Muscle layer of colon (tissue), 2 donors: ENCODE data around the gene MSH5.

Source experiments
- H3K27ac ChIP-seq: one replicate; pipeline ENCODE4 v1.7.0; 2013; ENCODE audit warnings: low read depth, mild to moderate bottlenecking, low read length, moderate library complexity
- H3K27me3 ChIP-seq, 2 donors: one replicate each; pipeline ENCODE4 v1.7.0; 2013; ENCODE audit warnings: low read length in 2 of 2, mild to moderate bottlenecking in 2 of 2; ENCODE audit not compliant: insufficient read depth in 2 of 2, control insufficient read depth in 1 of 2
- H3K36me3 ChIP-seq: one replicate; pipeline ENCODE4 v1.7.0; 2013; ENCODE audit warnings: mild to moderate bottlenecking, low read length; ENCODE audit not compliant: insufficient read depth
- H3K4me1 ChIP-seq: one replicate; pipeline ENCODE4 v1.7.0; 2013; ENCODE audit warnings: mild to moderate bottlenecking, low read length; ENCODE audit not compliant: insufficient read depth
- H3K4me3 ChIP-seq, 2 donors: one replicate each; pipeline ENCODE4 v1.7.0; 2013; ENCODE audit warnings: low read length in 2 of 2, low read depth in 1 of 2, mild to moderate bottlenecking in 1 of 2, moderate library complexity in 1 of 2
- H3K9ac ChIP-seq: one replicate; pipeline ENCODE4 v1.7.0; 2013; ENCODE audit warnings: low read length
- H3K9me3 ChIP-seq: one replicate; pipeline ENCODE4 v1.7.0; 2013; ENCODE audit warnings: mild to moderate bottlenecking, low read length
- donor health status: abdominal sarcoma.
- donor health status: Adenocarcinoma of cecum.

MSH5 gene

DNA sequence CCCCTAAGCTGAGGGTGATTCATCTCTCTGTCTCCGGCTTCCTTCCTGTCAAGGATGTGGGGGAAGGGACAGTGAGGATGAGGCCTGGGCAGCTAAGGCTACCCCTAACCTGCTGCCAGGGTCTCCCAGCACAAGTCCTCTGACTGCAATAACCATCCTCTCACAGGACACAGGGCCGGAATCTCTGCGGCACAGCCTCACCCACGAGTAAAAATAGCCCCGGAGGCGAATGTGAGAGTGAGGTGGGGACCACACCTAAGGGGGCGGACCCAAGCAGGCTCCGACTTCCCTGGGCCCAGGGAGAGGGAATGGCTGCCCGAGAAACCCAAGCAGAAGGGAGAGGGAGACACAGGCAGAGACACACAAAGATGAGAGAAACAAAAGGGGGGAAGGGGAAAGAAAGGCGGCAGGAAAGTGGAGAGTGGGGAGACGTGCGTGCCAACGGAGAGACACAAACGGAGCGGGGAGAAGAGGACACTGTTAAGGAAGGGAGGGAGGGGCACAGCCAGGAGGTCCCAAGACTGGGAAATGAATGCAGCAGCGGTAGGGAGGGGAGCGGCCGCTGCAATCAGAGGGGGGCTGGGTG is 4.9 kb upstream of the MSH5 start:
- peaks cover 28% of the 10 kb centered on the region for H3K36me3 ChIP-seq
- no peaks in the 10 kb centered on the region for H3K9me3 ChIP-seq
- peak overlapping the region; percentile 83 to 95 for H3K4me3 ChIP-seq
- peaks cover 38% of the 10 kb centered on the region for H3K4me1 ChIP-seq
- H3K27ac ChIP-seq, result peak overlapping the region; percentile 92
- H3K27me3 ChIP-seq, result no peaks in the 10 kb centered on the region
- peak overlapping the region; percentile 98 for H3K9ac ChIP-seq

DNA sequence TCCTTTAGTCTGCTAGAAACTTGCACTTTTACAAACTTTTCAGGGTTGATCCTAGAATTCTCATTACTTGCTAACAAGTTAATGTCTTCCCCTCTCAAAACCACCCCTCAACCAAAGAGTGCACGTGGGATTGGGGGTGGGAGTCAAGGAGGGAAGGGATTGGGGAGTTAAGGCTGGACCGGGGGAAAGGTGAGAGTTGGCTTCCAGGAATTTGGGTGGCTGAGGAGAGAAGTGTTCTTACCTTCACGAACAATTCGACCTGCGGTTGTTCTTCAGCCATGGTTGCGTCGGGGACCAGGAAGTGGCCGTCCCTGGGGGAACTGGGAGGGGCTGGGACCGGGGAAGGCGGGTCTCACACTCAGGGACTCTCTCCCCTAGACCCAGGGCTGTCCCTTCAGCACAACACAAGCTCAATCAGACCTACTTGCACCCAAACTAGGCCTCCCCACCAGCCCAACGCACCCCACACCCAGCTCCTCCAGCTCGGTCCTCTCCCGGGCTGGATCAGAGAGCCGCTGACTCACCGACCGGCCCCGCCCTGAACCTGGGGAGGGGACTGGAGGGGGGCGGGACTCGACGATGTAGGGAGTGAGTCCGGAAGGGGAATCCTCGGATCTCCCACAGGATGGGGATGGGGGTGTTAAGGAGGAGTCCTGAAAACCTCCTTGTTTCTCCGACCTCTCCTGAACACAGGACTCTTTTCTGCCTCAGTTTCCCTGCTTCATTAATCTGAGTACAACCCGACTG is 3.6 kb upstream of the MSH5 start, which contains the start of gene CLIC1:
CLIC1 (minus strand) TSS at position 510 of the 747 bp plus-strand sequence; CDS start at position 280, 230 bp downstream.
- H3K4me3 ChIP-seq, result peak within 1 kb of the TSS; percentile 83 to 95
- peak within 1 kb of the TSS; percentile 98 for H3K9ac ChIP-seq
- H3K36me3 ChIP-seq, result peaks cover 28% of the 10 kb centered on the region
- peaks cover 29% of the 10 kb centered on the region for H3K4me1 ChIP-seq
- peak within 1 kb of the TSS; percentile 92 for H3K27ac ChIP-seq
- no peaks in the 10 kb centered on the region for H3K27me3 ChIP-seq
- no peaks in the 10 kb centered on the region for H3K9me3 ChIP-seq

DNA sequence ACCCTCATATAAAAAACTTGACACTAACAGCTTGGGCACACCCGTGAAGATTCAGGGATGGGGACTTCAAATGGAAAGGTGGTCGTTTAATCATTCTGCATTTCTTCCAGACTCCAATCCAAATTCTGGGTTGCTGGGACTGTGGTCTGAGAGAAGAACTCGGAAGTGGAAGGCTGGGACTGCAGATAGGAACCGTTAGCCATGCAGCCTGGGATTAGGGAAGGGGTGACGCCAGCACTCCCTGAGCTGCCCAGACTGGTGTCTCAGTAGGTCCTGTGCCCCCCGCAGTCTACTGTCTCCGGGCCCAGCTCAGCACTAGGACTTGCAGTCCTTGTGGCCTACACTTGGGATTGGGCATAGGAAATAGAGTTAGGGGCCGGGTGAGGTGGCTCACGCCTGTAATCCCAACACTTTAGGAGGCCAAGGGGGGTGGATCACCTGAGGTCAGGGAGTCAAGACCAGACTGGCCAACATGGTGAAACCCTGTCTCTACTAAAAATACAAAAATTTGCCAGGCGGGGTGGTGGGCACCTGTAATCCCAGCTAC is 3.0 kb upstream of the MSH5 start:
- peaks cover 29% of the 10 kb centered on the region for H3K4me1 ChIP-seq
- no peaks in the 10 kb centered on the region for H3K27me3 ChIP-seq
- H3K9ac ChIP-seq, result peak overlapping the region; percentile 98
- H3K27ac ChIP-seq, result peak overlapping the region; percentile 92
- H3K4me3 ChIP-seq, result peak overlapping the region; percentile 83 to 95
- no peaks in the 10 kb centered on the region for H3K9me3 ChIP-seq
- H3K36me3 ChIP-seq, result peaks cover 23% of the 10 kb centered on the region

DNA sequence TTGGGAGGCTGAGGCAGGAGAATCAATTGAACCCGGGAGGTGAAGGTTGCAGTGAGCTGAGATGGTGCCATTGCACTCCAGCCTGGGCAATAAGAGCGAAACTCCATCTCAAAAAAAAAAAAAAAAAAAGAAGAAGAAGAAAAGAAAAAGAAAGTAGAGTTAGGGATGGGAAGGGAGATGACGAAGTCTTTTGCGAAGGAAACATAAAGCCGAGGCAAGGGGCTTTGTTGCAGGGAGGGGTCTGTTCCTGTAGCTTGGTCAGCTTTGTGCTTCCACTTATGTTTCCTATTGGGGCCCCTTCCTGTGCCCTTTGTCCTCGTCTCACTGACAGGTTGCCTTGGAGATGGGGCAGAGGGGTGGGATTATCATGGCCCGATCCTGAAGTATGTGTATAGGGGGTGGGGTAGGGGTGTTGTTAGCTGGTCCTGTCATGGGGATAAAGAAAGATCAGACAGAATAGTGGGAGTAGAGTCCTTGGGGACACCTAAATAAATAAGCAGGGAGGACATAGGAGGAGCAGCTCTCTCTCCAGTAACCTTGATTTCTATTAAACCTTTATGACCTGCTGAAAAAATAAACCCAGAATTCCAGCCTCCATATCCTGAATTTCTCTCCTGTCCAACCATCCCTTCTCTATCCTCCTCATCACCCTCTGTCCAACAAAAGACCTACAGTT is 2.4 kb upstream of the MSH5 start:
- peaks cover 29% of the 10 kb centered on the region for H3K4me1 ChIP-seq
- no peaks in the 10 kb centered on the region for H3K9me3 ChIP-seq
- H3K4me3 ChIP-seq, result no peak overlapping the region
- H3K27ac ChIP-seq, result peak overlapping the region; percentile 25
- H3K27me3 ChIP-seq, result no peaks in the 10 kb centered on the region
- peaks cover 17% of the 10 kb centered on the region for H3K36me3 ChIP-seq
- no peak overlapping the region for H3K9ac ChIP-seq

DNA sequence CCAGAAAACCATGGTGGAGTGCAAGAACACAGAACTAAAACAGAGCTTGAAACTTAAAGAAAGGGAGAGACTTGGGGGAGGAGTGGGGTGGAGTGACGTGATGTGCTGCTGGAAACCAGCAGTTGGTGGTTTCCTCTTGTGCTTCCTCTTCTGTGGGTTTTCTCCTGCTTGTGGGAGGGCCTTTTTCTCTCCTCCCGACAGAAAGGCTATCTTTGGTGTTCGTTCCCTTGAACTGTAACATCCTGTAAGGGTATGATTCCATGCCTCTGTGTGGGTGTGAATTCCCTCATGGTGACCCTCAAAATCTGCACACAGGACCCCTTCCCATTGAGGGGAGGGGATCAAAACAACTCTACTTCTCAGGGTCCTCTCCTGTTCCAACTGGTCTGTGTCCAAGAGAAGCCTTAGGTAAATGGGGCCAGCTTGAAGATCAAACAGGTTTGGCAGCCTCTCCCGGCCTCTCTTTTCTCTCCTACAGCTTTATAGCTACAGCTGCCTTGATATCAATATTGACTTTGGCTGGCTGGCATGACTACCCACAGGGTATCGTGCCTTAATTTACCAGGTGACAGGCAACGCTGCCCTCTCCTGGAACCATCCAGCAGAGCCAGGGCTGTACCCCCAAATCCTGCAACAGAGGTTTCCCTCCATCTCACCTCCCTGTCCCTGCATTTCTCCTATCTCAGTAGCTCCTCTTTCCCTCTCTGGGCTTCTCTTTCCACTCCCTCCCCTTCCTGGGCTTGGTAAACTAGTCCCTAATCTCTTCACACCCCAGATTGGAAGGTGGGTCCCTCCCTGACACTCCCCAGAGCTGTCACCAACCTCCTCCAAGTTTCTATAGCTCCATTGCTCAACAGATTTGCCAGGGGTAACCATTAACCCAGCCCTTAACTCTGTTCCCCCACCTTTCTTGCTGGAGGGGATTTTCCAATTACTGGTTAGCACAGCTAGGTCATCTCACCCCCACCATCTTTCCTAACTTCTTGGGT is 1.5 kb upstream of the MSH5 start:
- H3K27me3 ChIP-seq, result no peaks in the 10 kb centered on the region
- H3K4me3 ChIP-seq, result no peak overlapping the region
- no peaks in the 10 kb centered on the region for H3K9me3 ChIP-seq
- H3K9ac ChIP-seq, result no peak overlapping the region
- H3K27ac ChIP-seq, result peak overlapping the region; percentile 25
- peaks cover 29% of the 10 kb centered on the region for H3K4me1 ChIP-seq
- H3K36me3 ChIP-seq, result peaks cover 11% of the 10 kb centered on the region

DNA sequence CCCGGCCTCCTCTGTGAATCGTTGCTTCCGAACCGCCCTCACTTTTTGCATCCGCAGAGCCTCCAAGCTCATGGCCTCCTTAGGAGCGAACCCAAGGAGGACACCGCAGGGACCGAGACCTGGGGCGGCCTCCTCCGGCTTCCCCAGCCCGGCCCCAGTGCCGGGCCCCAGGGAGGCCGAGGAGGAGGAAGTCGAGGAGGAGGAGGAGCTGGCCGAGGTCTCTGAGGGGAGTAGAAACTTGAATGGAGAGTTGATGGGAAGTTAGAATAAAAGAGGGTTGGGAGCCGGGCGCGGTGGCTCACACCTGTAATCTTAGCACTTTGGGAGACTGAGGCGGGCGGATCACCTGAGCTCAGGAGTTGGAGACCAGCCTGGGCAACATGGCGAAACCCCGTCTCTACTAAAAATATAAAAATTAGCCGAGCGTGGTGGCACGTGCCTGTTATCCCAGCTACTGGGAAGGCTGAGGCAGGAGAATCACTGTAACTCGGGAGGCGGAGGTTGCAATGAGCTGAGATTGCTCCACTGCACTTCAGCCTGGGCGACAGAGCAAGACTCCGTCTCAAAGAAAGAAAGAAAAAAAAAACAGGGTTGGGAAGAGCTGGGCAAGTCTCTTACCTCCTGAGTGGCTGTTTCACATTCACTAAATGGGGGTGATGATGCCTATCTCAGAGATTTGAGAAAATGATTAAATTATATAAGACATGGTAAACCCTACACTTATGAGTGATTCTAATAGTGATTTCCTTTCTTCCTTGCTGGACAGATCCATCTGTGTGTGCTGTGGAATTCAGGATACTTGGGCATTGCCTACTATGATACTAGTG is 805 bp downstream of the MSH5 start:
- H3K9ac ChIP-seq, result peak overlapping the region; percentile 61
- peaks cover 16% of the 10 kb centered on the region for H3K4me1 ChIP-seq
- H3K36me3 ChIP-seq, result no peaks in the 10 kb centered on the region
- H3K4me3 ChIP-seq, result peak overlapping the region; percentile 85 to 86
- H3K27ac ChIP-seq, result peak overlapping the region; percentile 53
- H3K9me3 ChIP-seq, result no peaks in the 10 kb centered on the region
- no peaks in the 10 kb centered on the region for H3K27me3 ChIP-seq

DNA sequence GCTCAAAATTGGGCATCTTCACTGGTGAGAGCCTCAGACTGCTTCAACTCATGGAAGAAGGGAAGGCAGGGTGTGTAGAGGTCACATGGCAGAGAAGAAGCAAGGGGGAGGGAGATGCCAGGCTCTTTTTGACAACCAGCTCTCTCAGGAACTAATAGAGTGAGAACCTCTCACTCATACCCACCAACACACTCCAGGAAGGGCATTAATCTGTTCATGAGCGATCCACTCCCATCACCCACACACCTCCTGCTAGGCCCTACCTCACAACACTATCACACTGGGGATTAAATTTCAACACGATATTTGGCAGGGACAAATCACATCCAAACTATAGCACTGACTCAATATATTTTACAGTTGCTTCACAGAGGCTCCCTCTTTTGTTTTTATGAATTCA is 2.0 kb downstream of the MSH5 start:
- H3K9ac ChIP-seq, result no peak overlapping the region
- H3K27me3 ChIP-seq, result no peaks in the 10 kb centered on the region
- no peak overlapping the region for H3K4me3 ChIP-seq
- H3K27ac ChIP-seq, result no peak overlapping the region
- no peaks in the 10 kb centered on the region for H3K9me3 ChIP-seq
- H3K36me3 ChIP-seq, result no peaks in the 10 kb centered on the region
- peaks cover 13% of the 10 kb centered on the region for H3K4me1 ChIP-seq

DNA sequence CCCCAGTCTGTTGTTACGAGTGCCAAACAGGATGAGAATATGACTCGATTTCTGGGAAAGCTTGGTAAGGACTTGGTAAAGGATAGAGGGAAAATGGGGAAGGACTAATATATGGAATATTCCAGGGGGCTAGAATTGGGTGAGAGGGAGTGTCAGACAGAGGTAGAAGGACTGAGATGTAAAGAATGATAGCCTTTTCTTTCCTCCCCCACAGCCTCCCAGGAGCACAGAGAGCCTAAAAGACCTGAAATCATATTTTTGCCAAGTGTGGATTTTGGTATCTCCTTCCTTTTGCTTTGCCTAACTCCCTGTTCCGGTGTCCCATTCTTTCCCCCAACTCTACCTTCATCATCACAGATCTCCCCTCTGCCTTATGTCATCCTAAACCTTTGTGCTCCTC is 3.1 kb downstream of the MSH5 start:
- H3K9ac ChIP-seq, result no peak overlapping the region
- H3K4me3 ChIP-seq, result no peak overlapping the region
- peaks cover 12% of the 10 kb centered on the region for H3K4me1 ChIP-seq
- H3K9me3 ChIP-seq, result no peaks in the 10 kb centered on the region
- no peak overlapping the region for H3K27ac ChIP-seq
- no peaks in the 10 kb centered on the region for H3K27me3 ChIP-seq
- no peaks in the 10 kb centered on the region for H3K36me3 ChIP-seq

DNA sequence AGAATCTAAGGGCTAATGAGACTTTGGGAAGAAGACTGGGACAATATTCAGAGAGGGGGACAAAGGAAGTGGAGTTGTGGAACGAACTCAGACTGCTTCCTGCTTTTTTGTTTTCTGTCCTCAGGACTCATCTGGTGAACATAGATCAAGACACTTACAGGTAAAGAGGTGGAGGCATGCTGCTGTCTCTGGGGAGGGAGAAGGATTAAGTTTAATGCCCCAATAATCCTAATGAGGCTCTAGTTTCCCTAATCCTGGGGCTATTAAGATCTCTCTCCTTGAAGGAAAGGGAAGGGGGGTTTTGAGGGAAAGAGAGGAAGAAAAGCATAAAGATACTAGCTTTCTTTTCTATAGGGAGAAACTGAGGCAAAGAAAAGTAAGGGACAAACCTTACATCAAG is 4.6 kb downstream of the MSH5 start:
- Histone ChIP-seq H3K9me3 (no peaks in the 10 kb centered on the region), H3K27ac (no peak overlapping the region), H3K36me3 (no peaks in the 10 kb centered on the region), H3K4me3 (no peak overlapping the region), H3K4me1 (peaks cover 7% of the 10 kb centered on the region), H3K9ac (no peak overlapping the region), H3K27me3 (no peaks in the 10 kb centered on the region)

DNA sequence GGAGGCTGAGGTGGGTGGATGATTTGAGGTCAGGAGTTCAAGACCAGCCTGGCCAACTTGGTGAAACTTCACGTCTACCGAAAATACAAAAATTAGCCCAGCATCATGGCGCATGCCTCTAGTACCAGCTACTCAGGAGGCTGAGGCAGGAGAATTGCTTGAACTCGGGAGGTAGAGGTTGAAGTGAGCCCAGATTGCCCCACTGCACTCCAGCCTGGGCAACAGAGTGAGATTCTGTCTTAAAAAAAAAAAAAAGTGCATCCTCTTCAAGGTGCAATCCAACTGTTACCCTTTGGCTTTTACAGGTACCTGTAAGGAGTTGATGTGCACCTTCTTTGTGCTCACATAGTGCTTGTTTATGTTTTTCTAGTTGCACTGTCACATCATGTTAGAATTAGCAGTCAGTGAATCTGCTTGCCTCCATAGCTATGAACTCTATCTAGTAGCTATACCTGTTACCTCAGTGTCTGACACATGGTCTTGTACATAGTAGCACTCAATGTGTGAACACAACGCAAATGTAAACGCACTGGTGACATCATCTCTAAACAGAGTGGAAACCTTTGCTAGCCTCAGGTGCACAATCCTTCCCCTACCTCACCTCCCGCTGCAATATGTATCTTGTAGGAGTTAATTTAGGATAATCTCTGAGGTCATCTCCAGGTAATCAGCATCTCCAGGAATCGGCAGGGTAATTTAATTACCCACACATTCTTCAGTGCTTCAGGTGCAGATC is 9.7 kb downstream of the MSH5 start:
- H3K27me3 ChIP-seq, result no peaks in the 10 kb centered on the region
- H3K9me3 ChIP-seq, result no peaks in the 10 kb centered on the region
- H3K36me3 ChIP-seq, result no peaks in the 10 kb centered on the region
- no peak overlapping the region for H3K4me3 ChIP-seq
- peaks cover 7% of the 10 kb centered on the region for H3K4me1 ChIP-seq
- H3K27ac ChIP-seq, result no peak overlapping the region
- no peak overlapping the region for H3K9ac ChIP-seq
